GM12892 (cell line): ENCODE data around the gene VGLL2.

ENCODE experiments used
- POLR2A ChIP-seq: IDR thresholded peaks from 2 replicates; pipeline ENCODE4 v1.6.1; 2011; ENCODE audit warnings: low read depth, low read length, control low read depth
- POLR2AphosphoS5 ChIP-seq: IDR thresholded peaks from 2 replicates; pipeline ENCODE4 v1.6.1; 2011; ENCODE audit warnings: low read depth, low read length, control low read depth
- TAF1 ChIP-seq: IDR thresholded peaks from 2 replicates; pipeline ENCODE4 v1.6.1; 2011; ENCODE audit warnings: low read depth, mild to moderate bottlenecking, control low read depth, low read length, borderline replicate concordance

DNA sequence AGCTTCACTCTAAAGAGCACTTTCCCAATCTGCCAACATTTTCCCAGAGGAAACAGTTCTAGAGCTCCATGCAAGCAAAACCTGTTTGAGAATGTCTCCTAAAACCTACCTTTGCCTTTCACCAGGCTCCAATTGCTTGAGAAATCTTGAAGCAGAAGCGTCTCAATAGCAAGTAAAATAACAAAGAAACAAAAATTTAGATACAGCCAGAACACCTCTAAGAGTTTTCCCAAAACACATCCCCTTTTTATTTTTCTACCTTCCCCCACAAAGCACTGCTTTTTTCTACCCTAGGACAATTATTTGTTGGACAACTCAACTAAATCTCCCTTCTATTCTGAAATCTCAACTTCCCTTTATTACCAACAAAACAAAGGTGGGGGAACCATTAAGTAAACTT is 3.6 kb downstream of the VGLL2 start:
- TF ChIP-seq POLR2A = no peak
- TF ChIP-seq POLR2AphosphoS5 = no peak
- no peak for TF ChIP-seq TAF1
